SK-N-SH treated with all-trans-retinoic acid at 6 μM for 48 hours (cell line): Measurements from ENCODE around the gene AATF.

Experiments used
- ATAC-seq: fragments of 200-7000 bp; cut with Tn5 transposase; 3 replicates; pipeline ENCODE4 v1.9.1; 2020; ENCODE audit warnings: mild to moderate bottlenecking, moderate library complexity
- ARNTL ChIP-seq: fragments of 450-650 bp; formaldehyde crosslinking; IDR thresholded peaks from 2 replicates; pipeline ENCODE4 v1.5.0; 2020; ENCODE audit warnings: low read depth, mild to moderate bottlenecking, moderate library complexity, borderline replicate concordance
- BACH2 ChIP-seq: fragments of 250-450 bp; sonication (Bioruptor Pico); IDR thresholded peaks from 2 replicates; pipeline ENCODE4 v1.9.0; 2021; ENCODE audit warnings: mild to moderate bottlenecking, borderline replicate concordance
- CSDC2 ChIP-seq: fragments of 250-450 bp; sonication (Bioruptor Pico); IDR thresholded peaks from 2 replicates; pipeline ENCODE4 v1.5.0; 2020; ENCODE audit warnings: mild to moderate bottlenecking, moderate library complexity
- ESRRG ChIP-seq: fragments of 250-450 bp; sonication (Bioruptor Pico); IDR thresholded peaks from 2 replicates; pipeline ENCODE4 v1.6.1; 2021; ENCODE audit warnings: mild to moderate bottlenecking
- ISL1 ChIP-seq: fragments of 250-450 bp; sonication (Bioruptor Pico); IDR thresholded peaks from 2 replicates; pipeline ENCODE4 v2.1.2; 2022; ENCODE audit warnings: mild to moderate bottlenecking, moderate library complexity
- OSR1 ChIP-seq: fragments of 250-450 bp; sonication (Bioruptor Pico); IDR thresholded peaks from 2 replicates; pipeline ENCODE4 v1.8.0; 2022; ENCODE audit warnings: moderate library complexity, mild to moderate bottlenecking, inconsistent platforms
- SNAI2 ChIP-seq: fragments of 250-450 bp; sonication (Bioruptor Pico); IDR thresholded peaks from 2 replicates; pipeline ENCODE4 v1.5.0; 2020; ENCODE audit warnings: mild to moderate bottlenecking, moderate library complexity
- TOX ChIP-seq: fragments of 250-450 bp; sonication (Bioruptor Pico); IDR thresholded peaks from 2 replicates; pipeline ENCODE4 v1.8.0; 2021; ENCODE audit warnings: mild to moderate bottlenecking, moderate library complexity, borderline replicate concordance
- ZFP3 ChIP-seq: fragments of 250-450 bp; sonication (Bioruptor Pico); IDR thresholded peaks from 2 replicates; pipeline ENCODE4 v1.5.0; 2020; ENCODE audit warnings: mild to moderate bottlenecking, moderate library complexity
- ZFP30 ChIP-seq: fragments of 450-650 bp; formaldehyde crosslinking; IDR thresholded peaks from 2 replicates; pipeline ENCODE4 v1.5.0; 2022; ENCODE audit warnings: mild to moderate bottlenecking, moderate library complexity
- ZNF565 ChIP-seq: fragments of 450-650 bp; formaldehyde crosslinking; conservative IDR thresholded peaks from 2 replicates; pipeline ENCODE4 v1.5.0; 2020; ENCODE audit warnings: low read depth, mild to moderate bottlenecking, moderate library complexity
- ZNF70 ChIP-seq: fragments of 450-650 bp; formaldehyde crosslinking; IDR thresholded peaks from 2 replicates; pipeline ENCODE4 v1.5.0; 2020; ENCODE audit warnings: mild to moderate bottlenecking, moderate library complexity
- TF ChIP-seq, protein P1 (sequence below): fragments of 250-450 bp; sonication (Bioruptor Pico); IDR thresholded peaks from 2 replicates; pipeline ENCODE4 v1.8.0; 2021; ENCODE audit warnings: low read depth, mild to moderate bottlenecking, moderate library complexity, borderline replicate concordance
- TF ChIP-seq, protein P2 (sequence below): fragments of 250-450 bp; sonication (Bioruptor Pico); IDR thresholded peaks from 2 replicates; pipeline ENCODE4 v1.5.1; 2021; ENCODE audit warnings: mild to moderate bottlenecking, moderate library complexity
- TF ChIP-seq, protein P3 (sequence below): fragments of 250-450 bp; sonication (Bioruptor Pico); IDR thresholded peaks from 2 replicates; pipeline ENCODE4 v1.8.0; 2020; ENCODE audit warnings: mild to moderate bottlenecking, moderate library complexity, borderline replicate concordance
- TF ChIP-seq, protein P4 (sequence below): fragments of 250-450 bp; sonication (Bioruptor Pico); IDR thresholded peaks from 2 replicates; pipeline ENCODE4 v1.5.0; 2020; ENCODE audit warnings: mild to moderate bottlenecking, moderate library complexity

AATF gene

DNA sequence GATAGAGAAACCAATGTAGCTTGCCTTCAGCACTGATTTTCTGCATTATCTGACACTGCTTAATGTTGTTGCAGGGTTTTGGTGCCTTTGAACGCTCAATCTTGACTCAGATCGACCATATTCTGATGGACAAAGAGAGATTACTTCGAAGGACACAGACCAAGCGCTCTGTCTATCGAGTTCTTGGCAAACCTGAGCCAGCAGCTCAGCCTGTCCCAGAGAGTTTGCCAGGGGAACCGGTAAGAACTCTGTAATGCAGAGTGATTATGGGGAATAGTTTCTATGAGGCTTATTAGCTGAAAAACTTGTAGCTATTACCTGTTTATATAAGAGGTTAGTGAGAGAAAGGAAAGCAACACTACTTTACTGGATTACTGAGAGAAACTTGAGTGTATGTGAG, 40.4 kb downstream of the AATF start (continued):
- TF ChIP-seq, protein P1, sequence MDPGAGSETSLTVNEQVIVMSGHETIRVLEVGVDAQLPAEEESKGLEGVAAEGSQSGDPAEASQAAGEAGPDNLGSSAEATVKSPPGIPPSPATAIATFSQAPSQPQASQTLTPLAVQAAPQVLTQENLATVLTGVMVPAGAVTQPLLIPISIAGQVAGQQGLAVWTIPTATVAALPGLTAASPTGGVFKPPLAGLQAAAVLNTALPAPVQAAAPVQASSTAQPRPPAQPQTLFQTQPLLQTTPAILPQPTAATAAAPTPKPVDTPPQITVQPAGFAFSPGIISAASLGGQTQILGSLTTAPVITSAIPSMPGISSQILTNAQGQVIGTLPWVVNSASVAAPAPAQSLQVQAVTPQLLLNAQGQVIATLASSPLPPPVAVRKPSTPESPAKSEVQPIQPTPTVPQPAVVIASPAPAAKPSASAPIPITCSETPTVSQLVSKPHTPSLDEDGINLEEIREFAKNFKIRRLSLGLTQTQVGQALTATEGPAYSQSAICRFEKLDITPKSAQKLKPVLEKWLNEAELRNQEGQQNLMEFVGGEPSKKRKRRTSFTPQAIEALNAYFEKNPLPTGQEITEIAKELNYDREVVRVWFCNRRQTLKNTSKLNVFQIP (CRISPR knock-in tag): no peak
- TF ChIP-seq, protein P2, sequence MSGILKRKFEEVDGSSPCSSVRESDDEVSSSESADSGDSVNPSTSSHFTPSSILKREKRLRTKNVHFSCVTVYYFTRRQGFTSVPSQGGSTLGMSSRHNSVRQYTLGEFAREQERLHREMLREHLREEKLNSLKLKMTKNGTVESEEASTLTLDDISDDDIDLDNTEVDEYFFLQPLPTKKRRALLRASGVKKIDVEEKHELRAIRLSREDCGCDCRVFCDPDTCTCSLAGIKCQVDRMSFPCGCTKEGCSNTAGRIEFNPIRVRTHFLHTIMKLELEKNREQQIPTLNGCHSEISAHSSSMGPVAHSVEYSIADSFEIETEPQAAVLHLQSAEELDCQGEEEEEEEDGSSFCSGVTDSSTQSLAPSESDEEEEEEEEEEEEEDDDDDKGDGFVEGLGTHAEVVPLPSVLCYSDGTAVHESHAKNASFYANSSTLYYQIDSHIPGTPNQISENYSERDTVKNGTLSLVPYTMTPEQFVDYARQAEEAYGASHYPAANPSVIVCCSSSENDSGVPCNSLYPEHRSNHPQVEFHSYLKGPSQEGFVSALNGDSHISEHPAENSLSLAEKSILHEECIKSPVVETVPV (CRISPR knock-in tag): no peak

DNA sequence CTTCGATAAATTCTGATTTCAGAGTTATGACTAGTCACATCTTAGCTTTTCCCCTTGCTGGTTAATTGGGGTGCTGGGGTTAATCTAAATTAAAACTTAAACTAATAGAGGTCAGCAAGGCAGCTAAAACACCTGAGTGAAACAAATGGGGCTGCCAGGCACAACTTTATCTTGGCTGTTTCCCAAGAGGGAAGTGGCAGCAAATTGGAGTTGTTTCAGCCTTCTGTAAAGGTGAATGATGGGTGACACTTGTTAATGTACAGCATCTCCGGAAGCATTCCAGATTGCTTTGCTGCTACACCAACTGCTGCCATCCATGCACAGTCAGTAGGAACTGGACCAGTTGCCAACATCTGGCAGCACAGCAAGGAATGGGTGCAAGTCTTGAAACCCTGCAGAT, 43.9 kb downstream of the AATF start:
- no peak for TF ChIP-seq TOX (CRISPR knock-in tag)
- TF ChIP-seq ARNTL (CRISPR knock-in tag): no peak
- no peak for TF ChIP-seq OSR1 (CRISPR knock-in tag)
- no peak for TF ChIP-seq ZNF70 (CRISPR knock-in tag)
- no peak for TF ChIP-seq ISL1
- no peak for TF ChIP-seq ZFP3 (CRISPR knock-in tag)
- TF ChIP-seq ZNF565 (CRISPR knock-in tag): no peak

DNA sequence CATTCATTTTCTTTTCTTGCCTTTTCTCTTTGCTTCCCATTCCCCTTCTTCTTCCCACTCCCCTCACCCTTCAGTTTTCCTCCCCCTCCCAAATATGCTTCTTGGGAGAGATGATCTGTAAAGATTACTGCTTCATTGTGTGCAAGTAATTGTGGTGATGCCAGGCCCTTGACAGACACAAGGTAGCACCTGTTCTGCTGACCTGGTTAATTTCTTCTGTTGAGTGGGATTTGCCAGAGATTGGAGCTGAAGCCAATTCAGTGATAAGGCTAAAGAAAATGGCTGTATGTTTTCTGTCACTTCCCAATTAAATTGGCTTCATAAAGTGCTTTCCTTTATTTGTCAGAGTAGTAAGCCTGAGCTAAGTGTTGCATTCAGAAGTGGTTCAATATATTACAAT, 44.5 kb downstream of the AATF start:
- ATAC-seq: no peak
- no peak for TF ChIP-seq ZNF70 (CRISPR knock-in tag)
- TF ChIP-seq, protein P1 (CRISPR knock-in tag): no peak
- TF ChIP-seq, protein P3, sequence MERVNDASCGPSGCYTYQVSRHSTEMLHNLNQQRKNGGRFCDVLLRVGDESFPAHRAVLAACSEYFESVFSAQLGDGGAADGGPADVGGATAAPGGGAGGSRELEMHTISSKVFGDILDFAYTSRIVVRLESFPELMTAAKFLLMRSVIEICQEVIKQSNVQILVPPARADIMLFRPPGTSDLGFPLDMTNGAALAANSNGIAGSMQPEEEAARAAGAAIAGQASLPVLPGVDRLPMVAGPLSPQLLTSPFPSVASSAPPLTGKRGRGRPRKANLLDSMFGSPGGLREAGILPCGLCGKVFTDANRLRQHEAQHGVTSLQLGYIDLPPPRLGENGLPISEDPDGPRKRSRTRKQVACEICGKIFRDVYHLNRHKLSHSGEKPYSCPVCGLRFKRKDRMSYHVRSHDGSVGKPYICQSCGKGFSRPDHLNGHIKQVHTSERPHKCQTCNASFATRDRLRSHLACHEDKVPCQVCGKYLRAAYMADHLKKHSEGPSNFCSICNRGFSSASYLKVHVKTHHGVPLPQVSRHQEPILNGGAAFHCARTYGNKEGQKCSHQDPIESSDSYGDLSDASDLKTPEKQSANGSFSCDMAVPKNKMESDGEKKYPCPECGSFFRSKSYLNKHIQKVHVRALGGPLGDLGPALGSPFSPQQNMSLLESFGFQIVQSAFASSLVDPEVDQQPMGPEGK: no peak
- TF ChIP-seq CSDC2 (CRISPR knock-in tag): no peak
- no peak for TF ChIP-seq OSR1 (CRISPR knock-in tag)
- TF ChIP-seq ZFP30: no peak
- TF ChIP-seq ZFP3 (CRISPR knock-in tag): no peak
- no peak for TF ChIP-seq SNAI2 (CRISPR knock-in tag)
- no peak for TF ChIP-seq ESRRG
- TF ChIP-seq ZNF565 (CRISPR knock-in tag): no peak
- no peak for TF ChIP-seq TOX (CRISPR knock-in tag)
- TF ChIP-seq, protein P4, sequence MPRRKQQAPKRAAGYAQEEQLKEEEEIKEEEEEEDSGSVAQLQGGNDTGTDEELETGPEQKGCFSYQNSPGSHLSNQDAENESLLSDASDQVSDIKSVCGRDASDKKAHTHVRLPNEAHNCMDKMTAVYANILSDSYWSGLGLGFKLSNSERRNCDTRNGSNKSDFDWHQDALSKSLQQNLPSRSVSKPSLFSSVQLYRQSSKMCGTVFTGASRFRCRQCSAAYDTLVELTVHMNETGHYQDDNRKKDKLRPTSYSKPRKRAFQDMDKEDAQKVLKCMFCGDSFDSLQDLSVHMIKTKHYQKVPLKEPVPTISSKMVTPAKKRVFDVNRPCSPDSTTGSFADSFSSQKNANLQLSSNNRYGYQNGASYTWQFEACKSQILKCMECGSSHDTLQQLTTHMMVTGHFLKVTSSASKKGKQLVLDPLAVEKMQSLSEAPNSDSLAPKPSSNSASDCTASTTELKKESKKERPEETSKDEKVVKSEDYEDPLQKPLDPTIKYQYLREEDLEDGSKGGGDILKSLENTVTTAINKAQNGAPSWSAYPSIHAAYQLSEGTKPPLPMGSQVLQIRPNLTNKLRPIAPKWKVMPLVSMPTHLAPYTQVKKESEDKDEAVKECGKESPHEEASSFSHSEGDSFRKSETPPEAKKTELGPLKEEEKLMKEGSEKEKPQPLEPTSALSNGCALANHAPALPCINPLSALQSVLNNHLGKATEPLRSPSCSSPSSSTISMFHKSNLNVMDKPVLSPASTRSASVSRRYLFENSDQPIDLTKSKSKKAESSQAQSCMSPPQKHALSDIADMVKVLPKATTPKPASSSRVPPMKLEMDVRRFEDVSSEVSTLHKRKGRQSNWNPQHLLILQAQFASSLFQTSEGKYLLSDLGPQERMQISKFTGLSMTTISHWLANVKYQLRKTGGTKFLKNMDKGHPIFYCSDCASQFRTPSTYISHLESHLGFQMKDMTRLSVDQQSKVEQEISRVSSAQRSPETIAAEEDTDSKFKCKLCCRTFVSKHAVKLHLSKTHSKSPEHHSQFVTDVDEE: no peak
- TF ChIP-seq, protein P2 (CRISPR knock-in tag): no peak
- TF ChIP-seq BACH2 (CRISPR knock-in tag): no peak
- TF ChIP-seq, all 23 proteins: peak for 0

More for the DNA sequence above, 43.9 kb downstream of the AATF start:
- ATAC-seq: no peak

DNA sequence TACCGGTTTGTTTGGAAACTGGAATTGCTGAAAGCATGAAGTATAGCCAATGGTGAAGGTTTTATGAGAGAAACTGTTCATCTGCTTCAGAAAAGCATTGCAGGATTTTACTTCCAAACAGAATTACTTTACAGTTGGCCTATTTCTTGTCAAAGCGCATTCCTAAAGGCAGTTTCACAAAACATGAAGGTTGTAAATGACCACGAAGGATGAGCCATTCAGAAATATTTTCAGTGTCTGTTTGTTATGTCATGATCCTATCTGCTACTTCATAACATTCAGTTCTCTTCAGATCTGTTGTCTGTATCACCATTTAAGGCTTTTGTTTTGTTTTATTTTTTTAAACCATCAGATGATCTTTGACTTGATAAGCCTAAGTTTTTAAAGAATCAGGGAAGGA, 45.7 kb downstream of the AATF start:
- TF ChIP-seq, protein P4: no peak
- ATAC-seq: peak; percentile 27; the same call in 2 of the 3 replicates
